Activated CD4-positive, alpha-beta T cell treated with anti-CD3 and anti-CD28 coated beads, Interleukin-2, amount 50 U/mL, for 16 hours (primary cell): ENCODE results near the gene EXOC3.
"Not testable (repeated sequence)": the region's sequence is repeated elsewhere in the genome, so short reads cannot be mapped to it uniquely, and the experiment has no call there.

Experiments used
- DNase-seq: peaks from one replicate; pipeline ENCODE4 v3.0.0-alpha.2; 2020

Gene EXOC3

GRCh38 chr5:507986-508575, 65.1 kb downstream of the EXOC3 start:
- DNase-seq: not testable (repeated sequence)

- no peak for DNase-seq
These were observed 66.7 kb downstream of the EXOC3 start for GRCh38 chr5:509611-510185.

- DNase-seq: no peak
These were observed 67.5 kb downstream of the EXOC3 start for GRCh38 chr5:510521-510920.

GRCh38 chr5:511476-511875, 68.5 kb downstream of the EXOC3 start:
- DNase-seq: no peak

GRCh38 chr5:513216-514100, 70.5 kb downstream of the EXOC3 start:
- DNase-seq: no peak

GRCh38 chr5:514101-514485, 71.1 kb downstream of the EXOC3 start:
- DNase-seq: no peak

- no peak for DNase-seq
These were observed 71.7 kb downstream of the EXOC3 start for GRCh38 chr5:514673-515072.

GRCh38 chr5:515273-515836, 72.4 kb downstream of the EXOC3 start:
- no peak for DNase-seq

- DNase-seq: no peak
These were observed 73.5 kb downstream of the EXOC3 start for GRCh38 chr5:516338-516925.
